ENCODE measurements around the gene EIF3K. TPM values are rescaled to one million over a fixed set of nuclear protein-coding genes. Genes with fewer than 3 reads are reported as not detected.

The EIF3K gene
- total RNA-seq, 4 donors from 2014 or later: 417 to 543 (median 453) TPM

DNA sequence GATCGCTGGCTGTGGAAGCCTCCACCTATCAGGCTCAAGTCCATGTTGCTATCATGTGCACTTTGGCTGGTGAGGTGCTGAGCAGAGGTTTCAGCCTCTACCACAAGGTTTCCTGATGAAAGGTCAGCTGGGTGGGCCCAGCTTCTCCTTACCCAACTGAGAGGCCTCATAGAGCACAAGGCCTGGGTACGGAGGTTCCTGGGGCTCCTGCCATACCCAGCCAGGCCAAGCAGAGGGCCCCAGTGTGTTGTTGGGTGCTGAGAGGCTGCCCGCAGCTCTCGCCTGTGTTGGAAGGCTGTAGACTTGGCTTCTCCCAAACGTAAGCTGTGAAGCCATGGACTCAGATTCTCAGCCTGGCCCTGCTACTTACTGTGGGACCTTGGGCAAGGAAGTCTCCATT lies 56.6 kb downstream of the EIF3K start:
- 41 to 67% methylated on average over 1 to 3 of the region's 5 CpGs for WGBS, 2 donors
- no peak for TF ChIP-seq CTCF (IDR thresholded peaks at IDR 0.05)
- no peak for TF ChIP-seq POLR2A (IDR thresholded peaks at IDR 0.05)
- intact Hi-C loops (cut with DNase I; ENCODE audit: low total_unique reads): no loop called here
- no peak for DNase-seq (ENCODE audit: low spot score in 2 of 2)
- H3K4me3 ChIP-seq (ENCODE audit: low read depth, poor library complexity, severe bottlenecking): no peak overlapping the region

GRCh38 chr19:38676023-38676877 lies 57.3 kb downstream of the EIF3K start:
- WGBS, 2 donors: 33 to 38% methylated on average over 13 of the region's 13 CpGs
- TF ChIP-seq POLR2A (IDR thresholded peaks at IDR 0.05) (no peak), CTCF (IDR thresholded peaks at IDR 0.05) (no peak)
- intact Hi-C loops (cut with DNase I; ENCODE audit: low total_unique reads): no loop called here
- H3K4me3 ChIP-seq (ENCODE audit: low read depth, poor library complexity, severe bottlenecking): no peak overlapping the region
- no peak for DNase-seq (ENCODE audit: low spot score in 2 of 2)

GRCh38 chr19:38676878-38677646 lies 58.1 kb downstream of the EIF3K start:
- WGBS, 2 donors: 64 to 71% methylated on average over 11 of the region's 11 CpGs
- TF ChIP-seq POLR2A (IDR thresholded peaks at IDR 0.05) (no peak), CTCF (IDR thresholded peaks at IDR 0.05) (no peak)
- no peak for DNase-seq (ENCODE audit: low spot score in 2 of 2)
- H3K4me3 ChIP-seq (ENCODE audit: low read depth, poor library complexity, severe bottlenecking): no peak overlapping the region
- intact Hi-C loops (cut with DNase I; ENCODE audit: low total_unique reads): no loop called here

- no peak for DNase-seq (ENCODE audit: low spot score in 2 of 2)
- WGBS, 2 donors: 80 to 84% methylated on average over 15 of the region's 15 CpGs
- intact Hi-C loops (cut with DNase I; ENCODE audit: low total_unique reads): no loop called here
- H3K4me3 ChIP-seq (ENCODE audit: low read depth, poor library complexity, severe bottlenecking): no peak overlapping the region
- TF ChIP-seq POLR2A (IDR thresholded peaks at IDR 0.05): no peak
- no peak for TF ChIP-seq CTCF (IDR thresholded peaks at IDR 0.05)
These were observed 59.4 kb downstream of the EIF3K start for GRCh38 chr19:38678217-38678890.

DNA sequence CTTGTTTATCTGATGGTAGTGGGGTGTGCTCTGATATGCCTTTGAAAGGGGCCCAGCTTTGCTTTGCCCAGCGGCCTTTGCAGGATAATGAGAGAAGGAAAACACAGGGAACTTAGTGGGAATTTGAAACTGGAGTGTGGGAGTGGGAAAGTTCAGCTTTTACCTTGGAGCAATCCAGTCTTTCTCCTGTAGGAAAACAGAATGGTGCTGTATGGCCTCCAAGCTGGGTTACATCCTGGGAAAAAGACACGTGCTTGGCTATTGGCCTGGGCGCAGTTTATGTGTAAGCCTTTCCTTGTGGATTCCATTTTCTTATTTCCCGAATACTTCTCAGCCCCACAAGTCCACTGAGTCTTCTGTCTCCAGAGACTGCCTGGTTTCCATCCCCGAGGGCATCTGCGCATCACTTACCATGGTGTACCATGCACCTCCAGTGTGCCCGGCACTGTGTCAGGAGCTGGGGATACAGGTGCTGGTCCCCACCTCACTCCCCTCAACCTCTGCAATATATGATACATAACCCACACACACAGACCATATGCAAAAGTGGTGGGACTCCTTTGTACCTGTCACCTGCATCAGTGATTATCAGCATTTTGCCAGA lies 60.0 kb downstream of the EIF3K start:
- TF ChIP-seq POLR2A (IDR thresholded peaks at IDR 0.05) (no peak), CTCF (IDR thresholded peaks at IDR 0.05) (no peak)

More for the DNA sequence above, 60.0 kb downstream of the EIF3K start:
- WGBS, 2 donors: 72 to 73% methylated on average over 7 of the region's 7 CpGs
- no peak overlapping the region for H3K4me3 ChIP-seq (ENCODE audit: low read depth, poor library complexity, severe bottlenecking)
- intact Hi-C loops (cut with DNase I; ENCODE audit: low total_unique reads): no loop called here
- DNase-seq (ENCODE audit: low spot score in 2 of 2): no peak
